Measurements from ENCODE around the gene LTBR. TPM values are rescaled to one million over a fixed set of nuclear protein-coding genes. Genes with fewer than 3 reads are reported as not detected.

LTBR gene
- total and polyA plus RNA-seq, 2 of the 4 experiments (the other 2 are of a cell fraction): 19.7 to 62.5 TPM

- TF ChIP-seq RFX5 (IDR thresholded peaks at IDR 0.05; ENCODE audit: low read depth, low read length) (no peak), POLR2A (IDR thresholded peaks at IDR 0.05; ENCODE audit: low read depth, low read length) (no peak), CEBPB (IDR thresholded peaks at IDR 0.05; ENCODE audit: low read depth, low read length) (no peak), RAD21 (IDR thresholded peaks at IDR 0.05; ENCODE audit: low read length) (no peak), SMC3 (IDR thresholded peaks at IDR 0.05; ENCODE audit: low read depth, low read length) (no peak), USF2 (IDR thresholded peaks at IDR 0.05; ENCODE audit: low read depth, low read length) (no peak), FOS (IDR thresholded peaks at IDR 0.05; ENCODE audit: low read depth, low read length) (no peak)
Measured at GRCh38 chr12:6346235-6346832, 37.6 kb upstream of the LTBR start (continued).
